Bone marrow (tissue), 2 donors: ENCODE data around the gene LEP.
A peak's percentile ranks its signal among the peaks of the same experiment; 100 is the strongest.
"Not testable (repeated sequence)": the region's sequence is repeated elsewhere in the genome, so short reads cannot be mapped to it uniquely, and the experiment has no call there.

Source experiments
- DNase-seq, 2 donors: peaks; one replicate each; lab custom pipeline; 2025; lab: John Stamatoyannopoulos, UW

LEP gene

DNA sequence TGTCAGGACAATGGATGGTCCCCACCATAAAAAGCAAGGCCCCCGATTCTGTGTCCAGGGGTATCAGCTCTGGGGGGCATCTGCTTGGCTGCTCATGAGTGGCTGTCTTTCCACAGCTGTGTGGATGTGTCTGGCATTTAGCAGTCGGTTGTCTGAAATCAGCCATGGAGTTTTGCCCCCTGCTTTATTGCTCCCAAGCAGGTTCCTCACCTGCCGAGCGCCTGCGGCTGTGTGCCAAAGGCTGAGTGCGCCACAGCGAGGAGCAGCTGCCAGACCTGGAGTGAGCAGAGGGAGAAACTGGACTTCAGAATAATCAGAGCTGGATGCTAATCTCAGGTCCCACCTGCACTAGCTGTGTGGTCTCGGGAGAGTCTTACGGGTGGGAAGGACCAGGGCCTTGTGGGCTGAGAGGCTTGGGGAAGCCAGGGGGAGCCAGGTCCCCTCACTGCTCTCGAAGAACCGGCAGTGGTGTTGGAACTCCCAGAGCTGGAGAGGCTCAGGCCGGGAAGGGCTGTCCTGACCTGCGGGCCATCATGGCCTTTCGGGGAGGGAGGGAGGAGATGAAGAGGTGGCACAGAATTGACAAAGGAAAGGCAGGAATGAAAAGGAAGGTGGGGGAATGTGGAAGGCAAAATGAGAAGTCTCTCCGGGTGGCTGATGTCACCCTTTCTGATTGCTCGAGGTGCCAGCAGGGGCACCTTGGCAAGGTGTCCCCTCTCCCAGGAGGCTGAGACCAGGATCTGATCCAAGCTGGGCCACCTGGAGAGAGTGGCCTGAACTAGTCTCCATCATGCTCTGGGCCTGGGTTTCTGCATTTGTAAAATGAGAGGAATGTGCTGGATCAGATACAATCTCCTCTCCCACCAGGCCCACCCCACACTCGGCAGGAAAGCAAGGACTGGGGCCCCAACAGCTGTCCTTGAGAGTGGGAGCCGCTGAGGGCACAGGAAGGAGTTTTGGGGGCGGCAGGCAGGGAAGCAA lies 30.2 kb upstream of the LEP start:
- no peak for DNase-seq

GRCh38 chr7:128211626-128212025 lies 29.5 kb upstream of the LEP start:
- DNase-seq: no peak

DNA sequence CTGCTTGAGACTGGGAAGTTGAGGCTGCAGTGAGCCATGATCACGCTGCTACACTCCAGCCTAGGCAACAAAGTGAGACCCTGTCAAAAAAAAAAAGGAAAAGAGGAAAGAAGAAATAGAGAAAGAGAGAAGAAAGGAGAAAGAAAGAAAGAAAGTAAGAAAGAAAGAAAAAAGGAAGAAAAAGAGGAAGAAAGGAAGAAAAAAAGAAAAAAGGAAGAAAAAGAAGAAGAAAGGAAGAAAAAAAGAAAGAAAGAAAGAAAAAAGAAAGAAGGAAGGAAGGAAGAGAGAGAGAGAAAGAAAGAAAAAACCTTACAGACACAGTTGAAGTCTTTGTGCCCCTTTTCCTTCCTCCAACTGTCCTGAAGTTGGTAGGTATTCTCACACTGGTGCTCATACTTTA lies 26.6 kb upstream of the LEP start:
- DNase-seq: no peak

DNA sequence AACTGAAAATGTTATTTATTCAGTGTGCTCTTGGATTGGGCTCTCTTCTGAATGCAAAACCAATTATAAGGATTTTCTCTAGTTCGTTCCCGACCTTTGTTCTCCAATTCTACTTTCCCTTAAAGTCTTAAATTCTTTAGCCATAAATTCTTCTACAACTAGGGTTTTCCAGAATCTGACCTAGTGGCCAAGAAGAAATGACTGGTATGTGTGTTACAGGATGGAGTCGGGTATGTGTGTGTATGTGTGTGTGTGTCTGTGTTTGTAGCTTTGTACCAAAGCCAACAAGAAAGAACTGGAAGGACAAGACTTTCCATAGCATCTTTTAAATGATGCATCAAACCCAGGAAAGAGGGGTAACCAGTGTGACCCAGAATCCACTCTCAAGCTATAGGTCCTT lies 25.8 kb upstream of the LEP start:
- no peak for DNase-seq

- no peak for DNase-seq
Measured at GRCh38 chr7:128215739-128216138, 25.3 kb upstream of the LEP start.

- peak in 1 of 2 donors; percentile 45 for DNase-seq
Measured at GRCh38 chr7:128217030-128217805, 23.9 kb upstream of the LEP start.

DNA sequence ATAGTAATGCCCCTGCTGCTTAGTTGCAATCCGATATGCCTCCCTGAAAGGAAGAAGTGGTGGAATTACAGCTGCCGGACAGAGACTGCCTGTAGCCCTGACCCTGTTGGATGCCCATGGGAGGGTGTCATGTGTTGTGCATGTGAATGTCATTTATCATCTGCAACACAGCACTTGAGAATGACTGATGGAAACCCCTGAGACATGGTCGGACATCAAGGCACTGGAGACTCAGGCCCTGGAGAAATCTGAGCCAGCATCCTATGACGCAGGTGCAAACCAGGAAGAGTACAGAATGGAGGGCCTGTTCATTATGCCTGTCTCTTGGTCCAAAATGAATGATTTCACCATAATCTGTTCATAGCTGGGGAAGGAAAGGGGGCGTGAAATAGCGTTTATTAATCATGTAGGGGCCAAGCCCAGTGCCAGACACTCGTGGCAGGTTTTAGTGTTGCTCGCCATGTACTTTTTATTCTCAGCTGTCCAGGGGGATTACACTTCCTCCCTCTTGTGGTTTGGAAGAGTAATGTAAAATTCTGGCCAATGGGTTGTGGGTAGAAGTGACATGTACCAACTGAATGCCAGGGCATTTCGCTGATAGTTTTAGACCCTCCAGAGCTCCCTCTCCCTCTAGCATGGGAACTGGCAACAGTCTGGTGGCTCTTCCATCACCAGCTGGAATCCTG lies 23.0 kb upstream of the LEP start:
- DNase-seq: no peak

GRCh38 chr7:128219636-128220035 lies 21.4 kb upstream of the LEP start:
- DNase-seq: no peak

DNA sequence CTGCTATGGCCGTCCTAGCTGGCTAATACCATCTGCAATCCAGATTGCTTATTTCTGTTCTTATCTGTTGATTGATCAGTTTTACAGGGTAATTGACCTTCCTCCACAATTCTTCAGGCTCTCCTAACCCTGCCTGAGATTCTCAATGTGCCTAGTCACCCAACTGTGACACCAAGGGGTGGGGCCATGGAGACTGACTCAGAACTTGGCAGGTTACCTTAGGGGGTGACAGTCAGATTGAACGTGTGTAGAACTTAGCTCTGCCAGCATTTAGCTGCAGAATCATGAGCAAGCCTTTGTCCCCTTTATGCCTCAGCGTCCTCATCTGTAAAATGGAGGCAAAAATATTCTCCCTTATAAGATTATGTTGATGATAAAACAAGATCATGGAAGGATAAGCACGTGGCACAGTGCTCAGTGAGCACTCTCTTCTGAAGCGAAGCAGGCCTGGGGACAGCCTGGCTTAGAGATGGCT lies 19.1 kb upstream of the LEP start:
- DNase-seq: peak; percentile 13 to 37

DNA sequence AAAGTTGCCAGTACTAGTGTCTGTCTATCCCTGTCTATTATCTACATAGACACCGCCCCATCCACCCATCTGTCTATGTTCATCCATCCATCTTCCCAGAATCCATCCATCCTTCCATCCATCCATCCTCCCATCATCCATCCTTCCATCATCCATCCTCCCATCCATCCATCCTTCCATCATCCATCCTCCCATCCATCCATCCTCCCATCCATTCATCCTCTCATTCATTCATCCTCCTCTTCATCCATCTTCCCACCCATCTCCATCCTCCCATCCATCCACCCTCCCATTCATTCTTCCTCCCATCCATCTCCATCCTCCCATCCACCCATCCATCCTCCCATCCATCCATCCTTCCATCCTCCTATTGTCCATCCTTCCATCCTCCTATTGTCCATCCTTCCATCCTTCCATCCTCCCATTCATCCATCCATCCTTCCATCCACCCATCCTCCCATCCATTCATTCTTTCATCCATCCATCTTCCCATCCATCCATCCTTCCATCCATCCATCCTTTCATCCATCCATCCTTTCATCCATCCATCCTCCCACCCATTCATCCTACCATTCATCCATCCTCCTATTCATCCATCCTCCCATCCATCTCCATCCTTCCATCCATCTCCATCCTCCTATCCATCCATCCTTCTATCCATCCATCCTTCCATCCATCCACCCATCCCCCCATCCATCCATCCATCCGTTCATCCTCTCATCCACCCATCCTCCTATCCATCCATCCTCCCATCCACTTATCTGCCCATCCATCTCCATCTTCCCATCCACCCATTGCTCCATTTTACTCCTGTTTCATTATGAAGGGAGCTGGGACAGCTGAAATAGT lies 14.7 kb upstream of the LEP start:
- no peak for DNase-seq

- DNase-seq: no peak
Measured at GRCh38 chr7:128227271-128227670, 13.8 kb upstream of the LEP start.

DNA sequence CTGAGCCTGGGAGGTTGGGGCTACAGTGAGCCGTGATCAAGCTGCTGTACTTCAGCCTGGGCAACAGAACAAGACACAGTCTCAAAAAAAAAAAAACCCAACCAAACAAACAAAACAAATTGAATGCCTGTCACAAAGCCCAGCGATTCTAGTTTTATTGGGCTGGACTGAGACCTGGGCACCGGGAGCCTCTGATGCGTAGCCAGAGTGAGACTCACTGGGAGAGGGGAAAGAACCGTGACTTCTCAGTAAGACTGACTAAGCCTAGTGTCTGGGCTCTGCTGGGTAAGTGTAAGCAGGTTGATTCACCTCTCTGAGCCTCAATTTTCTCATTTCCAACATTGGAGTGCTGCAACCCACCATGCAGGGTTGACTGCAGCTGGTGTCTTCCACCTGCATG lies 10.1 kb upstream of the LEP start:
- DNase-seq: no peak

DNA sequence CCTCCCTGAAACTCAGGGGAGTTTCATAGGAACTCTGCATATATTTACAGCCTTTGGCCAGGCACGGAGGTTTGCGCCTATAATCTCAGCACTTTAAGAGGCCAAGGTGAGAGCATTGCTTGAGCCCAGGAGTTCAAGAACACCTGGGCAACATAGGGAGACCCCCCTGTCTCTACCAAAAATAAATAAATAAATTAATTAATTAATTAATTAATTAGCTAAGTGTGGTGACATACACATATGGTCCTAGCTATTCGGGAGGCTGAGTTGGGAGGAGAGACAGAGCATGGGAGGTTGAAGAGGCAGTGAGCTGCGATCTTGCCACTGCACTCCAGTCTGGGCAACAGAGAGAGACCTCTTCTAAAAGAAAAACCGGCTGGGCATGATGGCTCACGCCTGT lies 9.4 kb upstream of the LEP start:
- no peak for DNase-seq

DNA sequence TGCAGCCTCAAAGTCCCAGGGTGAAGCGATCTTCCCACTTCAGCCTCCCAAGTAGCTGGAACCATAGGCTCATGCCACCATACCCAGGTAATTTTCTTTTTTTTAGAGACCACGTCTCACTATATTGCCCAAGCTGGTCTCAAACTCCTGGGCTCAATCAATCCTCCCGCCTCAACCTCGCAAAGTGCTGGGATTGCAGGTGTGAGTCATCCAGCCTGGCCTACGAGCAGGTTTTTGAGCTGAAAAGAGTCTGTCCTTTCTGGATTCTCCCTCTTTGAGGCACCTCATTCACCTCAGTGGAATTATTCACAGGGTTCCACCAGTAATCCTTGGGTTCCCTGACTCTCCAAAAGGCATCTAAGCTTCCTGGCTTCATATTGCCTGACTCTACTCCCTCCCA lies 7.6 kb upstream of the LEP start:
- no peak for DNase-seq

GRCh38 chr7:128234476-128235026 lies 6.5 kb upstream of the LEP start:
- no peak for DNase-seq

GRCh38 chr7:128235471-128235870 lies 5.6 kb upstream of the LEP start:
- DNase-seq: no peak

DNA sequence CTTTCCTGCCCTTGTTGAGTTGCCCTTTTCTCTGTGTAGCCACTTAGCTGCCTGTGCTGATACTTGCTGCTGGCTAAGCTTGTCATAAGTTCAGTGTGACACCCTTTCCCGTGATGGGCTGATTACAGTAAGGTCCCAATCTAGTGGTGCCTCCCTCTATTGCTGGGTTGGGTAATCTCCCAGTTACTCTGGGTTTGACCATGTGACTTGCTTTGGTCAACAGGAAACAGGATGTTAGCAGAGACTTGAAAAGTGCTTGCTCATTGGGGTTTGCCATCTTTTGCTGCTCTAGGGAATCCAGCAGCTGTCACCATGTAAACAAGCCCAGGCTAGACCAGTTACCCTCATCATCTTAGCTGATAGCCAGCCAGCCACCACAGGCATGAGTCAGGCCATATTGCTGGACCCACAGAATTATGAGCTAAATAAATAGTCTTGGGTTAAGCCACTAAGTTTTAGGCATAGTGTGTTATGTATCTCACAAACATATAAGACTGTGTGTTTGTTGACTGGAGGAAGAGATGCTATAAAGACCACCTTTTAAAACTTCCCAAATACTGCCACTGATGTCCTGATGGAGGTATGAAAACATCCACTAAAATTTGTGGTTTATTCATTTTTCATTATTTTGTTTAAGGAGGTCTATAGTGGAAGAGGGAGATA lies 4.0 kb upstream of the LEP start:
- DNase-seq: peak; percentile 40 to 86

DNA sequence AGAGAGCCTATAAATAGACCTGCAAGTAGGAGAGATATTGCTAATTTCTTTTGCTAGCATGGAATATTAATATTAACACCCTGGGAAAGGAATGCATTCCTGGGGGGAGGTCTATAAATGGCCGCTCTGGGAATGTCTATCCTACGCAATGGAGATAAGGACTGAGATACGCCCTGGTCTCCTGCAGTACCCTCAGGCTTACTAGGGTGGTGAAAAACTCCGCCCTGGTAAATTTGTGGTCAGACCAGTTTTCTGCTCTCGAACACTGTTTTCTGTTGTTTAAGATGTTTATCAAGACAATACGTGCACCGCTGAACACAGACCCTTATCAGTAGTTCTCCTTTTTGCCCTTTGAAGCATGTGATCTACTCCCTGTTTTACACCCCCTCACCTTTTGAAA lies 1.9 kb upstream of the LEP start:
- not testable (repeated sequence) for DNase-seq

DNA sequence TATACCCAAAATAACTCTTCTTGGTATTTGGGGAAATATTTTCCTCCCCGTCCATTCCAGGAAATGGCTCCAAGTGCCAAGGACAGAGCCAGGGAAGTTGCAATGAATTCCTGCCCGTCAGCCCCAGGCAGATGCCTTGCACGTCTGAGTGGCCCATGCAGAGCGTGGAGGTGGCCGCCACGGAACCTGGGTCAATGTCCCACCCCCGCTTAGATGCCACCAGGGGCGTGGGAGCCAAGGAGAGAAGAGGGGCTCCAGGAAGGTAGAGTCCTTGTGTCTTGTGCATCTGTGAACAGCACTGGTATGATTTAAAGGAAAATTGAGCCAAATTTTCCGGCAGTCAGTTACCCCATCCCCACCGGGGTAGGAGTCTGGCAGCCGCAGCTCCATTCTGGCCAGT lies 1.6 kb downstream of the LEP start:
- DNase-seq: no peak

- no peak for DNase-seq
Measured at GRCh38 chr7:128243273-128243672, 2.2 kb downstream of the LEP start.

DNA sequence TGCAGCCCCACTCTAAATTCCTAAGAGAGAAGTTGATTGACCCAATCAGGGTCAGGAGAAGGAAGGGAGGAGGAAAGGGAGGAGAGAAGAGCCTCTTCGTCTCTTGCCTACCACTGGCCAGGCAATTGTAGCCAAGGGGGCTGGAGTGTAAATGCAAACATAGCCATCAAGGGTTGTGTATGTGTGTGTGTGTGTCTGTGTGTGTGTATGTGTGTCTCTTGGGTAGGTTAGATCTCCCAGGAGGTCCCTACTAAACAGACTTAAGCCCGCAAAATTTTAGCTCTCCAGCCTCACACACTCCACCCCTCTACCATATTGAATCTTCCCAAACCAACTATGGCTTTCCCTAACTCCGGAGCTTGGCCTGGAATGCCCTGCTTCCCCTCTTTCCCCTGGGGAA lies 3.8 kb downstream of the LEP start:
- DNase-seq: no peak
